ENCODE data around the gene ZNF710.

DNA sequence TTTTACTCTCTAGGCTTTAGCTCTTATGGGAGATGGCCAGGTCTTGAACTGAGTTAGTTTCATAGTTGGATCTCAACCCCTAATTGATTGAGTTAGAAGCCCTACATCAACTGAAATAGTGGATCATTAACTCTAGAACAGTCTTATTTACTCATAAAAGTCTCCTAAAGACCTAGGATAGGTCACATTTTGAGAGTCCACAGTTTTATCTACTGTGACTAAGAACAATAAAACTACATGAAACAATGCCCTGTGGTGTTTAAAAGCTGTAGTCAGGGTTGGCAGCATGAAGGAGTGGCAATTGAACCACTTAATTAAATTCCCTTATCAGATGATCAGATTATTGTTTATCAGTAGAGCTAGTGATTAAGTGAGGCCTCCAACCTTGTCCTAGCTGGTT lies 123.4 kb downstream of the ZNF710 start:
- no peak for TF ChIP-seq EZH2 (IDR thresholded peaks at IDR 0.05; ENCODE audit: borderline replicate concordance, low read depth, low read length, severe bottlenecking)
- TF ChIP-seq, protein P1, sequence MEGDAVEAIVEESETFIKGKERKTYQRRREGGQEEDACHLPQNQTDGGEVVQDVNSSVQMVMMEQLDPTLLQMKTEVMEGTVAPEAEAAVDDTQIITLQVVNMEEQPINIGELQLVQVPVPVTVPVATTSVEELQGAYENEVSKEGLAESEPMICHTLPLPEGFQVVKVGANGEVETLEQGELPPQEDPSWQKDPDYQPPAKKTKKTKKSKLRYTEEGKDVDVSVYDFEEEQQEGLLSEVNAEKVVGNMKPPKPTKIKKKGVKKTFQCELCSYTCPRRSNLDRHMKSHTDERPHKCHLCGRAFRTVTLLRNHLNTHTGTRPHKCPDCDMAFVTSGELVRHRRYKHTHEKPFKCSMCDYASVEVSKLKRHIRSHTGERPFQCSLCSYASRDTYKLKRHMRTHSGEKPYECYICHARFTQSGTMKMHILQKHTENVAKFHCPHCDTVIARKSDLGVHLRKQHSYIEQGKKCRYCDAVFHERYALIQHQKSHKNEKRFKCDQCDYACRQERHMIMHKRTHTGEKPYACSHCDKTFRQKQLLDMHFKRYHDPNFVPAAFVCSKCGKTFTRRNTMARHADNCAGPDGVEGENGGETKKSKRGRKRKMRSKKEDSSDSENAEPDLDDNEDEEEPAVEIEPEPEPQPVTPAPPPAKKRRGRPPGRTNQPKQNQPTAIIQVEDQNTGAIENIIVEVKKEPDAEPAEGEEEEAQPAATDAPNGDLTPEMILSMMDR (IDR thresholded peaks at IDR 0.05; ENCODE audit: extremely low read depth in 1 of 2, insufficient read depth in 1 of 2, low read depth in 1 of 2, low read length in 2 of 2), result no peak
- no peak for TF ChIP-seq POLR2AphosphoS5 (IDR thresholded peaks at IDR 0.05; ENCODE audit: insufficient read depth, low read depth, low read length)
- no peak for TF ChIP-seq POLR2A (IDR thresholded peaks at IDR 0.05; ENCODE audit: low read depth, low read length)
- TF ChIP-seq FOS (IDR thresholded peaks at IDR 0.05; ENCODE audit: borderline replicate concordance, insufficient read depth, low read length), result no peak
- no peak for TF ChIP-seq MYC (IDR thresholded peaks at IDR 0.05; ENCODE audit: low read depth, low read length)
- TF ChIP-seq, protein P2, sequence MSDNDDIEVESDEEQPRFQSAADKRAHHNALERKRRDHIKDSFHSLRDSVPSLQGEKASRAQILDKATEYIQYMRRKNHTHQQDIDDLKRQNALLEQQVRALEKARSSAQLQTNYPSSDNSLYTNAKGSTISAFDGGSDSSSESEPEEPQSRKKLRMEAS (IDR thresholded peaks at IDR 0.05; ENCODE audit: insufficient read depth, insufficient read length), result no peak
- no peak for TF ChIP-seq JUN (IDR thresholded peaks at IDR 0.05; ENCODE audit: borderline replicate concordance, insufficient read depth, insufficient read length, low read depth)
